ENCODE measurements around the gene RNF7.
"Not testable (repeated sequence)": the region's sequence is repeated elsewhere in the genome, so short reads cannot be mapped to it uniquely, and the experiment has no call there.

RNF7 gene

GRCh38 chr3:141735770-141736465 lies 2.2 kb upstream of the RNF7 start:
- peak; percentile 21 for DNase-seq

- DNase-seq: peak; percentile 58
These were observed 1.0 kb upstream of the RNF7 start for GRCh38 chr3:141737093-141737492.

GRCh38 chr3:141737678-141738021 lies 448 bp upstream of the RNF7 start:
- DNase-seq: no peak

- DNase-seq: peak; percentile 64
These were observed 829 bp downstream of the RNF7 start for GRCh38 chr3:141738891-141739363.

GRCh38 chr3:141739731-141740130 lies 1.6 kb downstream of the RNF7 start:
- DNase-seq: no peak

- DNase-seq: no peak
These were observed 2.3 kb downstream of the RNF7 start for GRCh38 chr3:141740349-141740748.

GRCh38 chr3:141743305-141743704 lies 5.2 kb downstream of the RNF7 start:
- DNase-seq: no peak

GRCh38 chr3:141746962-141747361 lies 8.9 kb downstream of the RNF7 start:
- DNase-seq: no peak

GRCh38 chr3:141753399-141753798 lies 15.3 kb downstream of the RNF7 start:
- DNase-seq: no peak

GRCh38 chr3:141754032-141754431 lies 15.9 kb downstream of the RNF7 start:
- no peak for DNase-seq

- DNase-seq: not testable (repeated sequence)
These were observed 24.5 kb downstream of the RNF7 start for GRCh38 chr3:141762552-141762951.

- no peak for DNase-seq
These were observed 25.1 kb downstream of the RNF7 start, which contains the start of gene GRK7 for GRCh38 chr3:141763088-141763750. GRK7 (plus strand) TSS chr3:141763408; CDS start chr3:141778285, 14,877 bp downstream.

- no peak for DNase-seq
These were observed 25.9 kb downstream of the RNF7 start for GRCh38 chr3:141764045-141764444.

GRCh38 chr3:141764465-141764864 lies 26.4 kb downstream of the RNF7 start:
- DNase-seq: no peak

GRCh38 chr3:141764986-141765385 lies 26.9 kb downstream of the RNF7 start:
- DNase-seq: peak; percentile 18

GRCh38 chr3:141767066-141767465 lies 29.0 kb downstream of the RNF7 start:
- no peak for DNase-seq

GRCh38 chr3:141769221-141769894 lies 31.3 kb downstream of the RNF7 start:
- no peak for DNase-seq

GRCh38 chr3:141773676-141774075 lies 35.6 kb downstream of the RNF7 start:
- no peak for DNase-seq

- no peak for DNase-seq
These were observed 38.3 kb downstream of the RNF7 start for GRCh38 chr3:141776376-141776775.

- no peak for DNase-seq
These were observed 38.8 kb downstream of the RNF7 start for GRCh38 chr3:141776885-141777284.

GRCh38 chr3:141777957-141778813 lies 40.1 kb downstream of the RNF7 start:
- no peak for DNase-seq

GRCh38 chr3:141779667-141780066 lies 41.6 kb downstream of the RNF7 start:
- no peak for DNase-seq

- DNase-seq: no peak
These were observed 44.4 kb downstream of the RNF7 start for GRCh38 chr3:141782386-141782932.
